GOT3 (cell line): ENCODE measurements around the gene FGD6.
"Not testable (repeated sequence)": the region's sequence is repeated elsewhere in the genome, so short reads cannot be mapped to it uniquely, and the experiment has no call there.

Experiments
- DNase-seq: peaks from one replicate; lab custom pipeline; 2025; ENCODE audit warnings: mixed read lengths; lab: John Stamatoyannopoulos, UW

The FGD6 gene

GRCh38 chr12:95126076-95126475 lies 91.2 kb downstream of the FGD6 start:
- no peak for DNase-seq

DNA sequence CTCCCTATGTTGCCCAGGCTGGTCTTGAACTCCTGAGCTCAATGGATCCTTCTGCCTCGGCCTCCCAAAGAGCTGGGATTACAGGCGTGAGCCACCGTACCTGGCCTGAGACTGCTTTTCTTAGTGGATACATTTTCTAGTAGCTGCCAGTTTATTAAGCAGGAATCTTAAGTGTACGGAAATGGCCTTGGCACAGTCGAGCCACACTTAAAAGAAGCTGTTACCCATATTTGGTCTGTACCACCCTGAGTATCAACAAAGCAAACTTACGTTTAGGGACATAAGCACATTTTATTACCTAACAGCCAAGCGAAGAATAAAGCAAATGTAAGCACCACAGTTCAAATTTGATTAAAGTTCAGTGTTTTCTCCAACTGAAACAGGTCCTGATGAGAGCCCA lies 93.2 kb downstream of the FGD6 start:
- DNase-seq = no peak

- no peak for DNase-seq
Measured at GRCh38 chr12:95118788-95119179, 98.5 kb downstream of the FGD6 start.

- DNase-seq = no peak
Measured at GRCh38 chr12:95118138-95118787, 99.0 kb downstream of the FGD6 start.

DNA sequence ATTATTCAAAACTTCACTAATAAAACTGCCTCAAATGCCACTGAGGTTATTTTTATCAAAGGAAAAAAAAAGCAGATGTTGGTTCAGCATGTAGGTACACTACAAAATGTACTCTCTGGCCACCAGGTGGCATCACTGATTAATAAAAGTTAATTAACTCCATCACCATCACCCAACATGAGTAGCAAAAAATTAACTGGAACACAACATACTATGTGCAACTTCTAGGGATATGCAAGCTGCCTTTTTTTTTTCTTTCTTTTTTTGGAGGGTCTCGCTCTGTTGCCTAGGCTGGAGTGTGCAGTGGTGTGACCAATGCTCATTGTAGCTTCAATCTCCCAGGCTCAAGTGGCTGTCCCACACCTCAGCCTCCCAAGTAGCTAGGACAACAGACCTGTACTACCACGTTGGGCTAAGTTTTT lies 100.1 kb downstream of the FGD6 start:
- DNase-seq = no peak

DNA sequence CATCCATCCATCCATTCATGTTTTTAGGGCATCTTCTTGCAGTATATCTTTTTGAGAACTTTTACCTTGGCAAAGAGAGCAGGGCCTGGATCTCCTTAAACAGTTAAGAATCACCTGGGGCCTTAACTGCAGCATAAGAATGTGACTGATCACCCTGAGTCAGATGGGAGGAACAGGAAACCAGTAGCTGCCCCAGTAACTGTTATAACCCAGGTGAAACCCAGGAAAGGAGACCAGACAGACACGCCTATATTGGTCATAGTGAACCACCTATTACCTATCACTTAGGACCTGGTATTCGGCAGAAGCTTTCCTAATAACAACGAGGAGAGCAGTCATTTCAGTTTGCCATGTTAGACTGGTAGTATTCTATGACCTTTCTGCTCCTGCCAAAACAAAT lies 100.5 kb downstream of the FGD6 start:
- no peak for DNase-seq

DNA sequence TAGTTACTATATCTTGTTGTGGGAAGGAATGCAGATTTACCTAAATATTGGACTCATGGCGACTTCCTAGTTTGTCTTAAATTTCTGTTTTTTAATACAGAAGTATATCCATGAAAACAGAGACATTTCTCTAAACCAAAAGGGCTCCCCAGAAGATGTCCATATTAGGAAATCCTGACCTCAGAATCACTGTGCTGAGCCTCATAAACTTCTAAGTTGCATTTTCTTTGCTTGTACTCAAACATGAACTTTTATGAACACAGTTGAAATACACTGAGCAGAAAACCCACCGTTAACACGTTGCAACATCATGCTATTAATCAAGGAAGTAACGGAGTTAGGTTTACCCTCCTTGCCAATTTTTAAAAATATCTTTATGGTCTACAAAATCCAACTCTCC lies 100.9 kb downstream of the FGD6 start:
- DNase-seq = no peak

- DNase-seq = no peak
Measured at GRCh38 chr12:95115641-95116040, 101.6 kb downstream of the FGD6 start.

DNA sequence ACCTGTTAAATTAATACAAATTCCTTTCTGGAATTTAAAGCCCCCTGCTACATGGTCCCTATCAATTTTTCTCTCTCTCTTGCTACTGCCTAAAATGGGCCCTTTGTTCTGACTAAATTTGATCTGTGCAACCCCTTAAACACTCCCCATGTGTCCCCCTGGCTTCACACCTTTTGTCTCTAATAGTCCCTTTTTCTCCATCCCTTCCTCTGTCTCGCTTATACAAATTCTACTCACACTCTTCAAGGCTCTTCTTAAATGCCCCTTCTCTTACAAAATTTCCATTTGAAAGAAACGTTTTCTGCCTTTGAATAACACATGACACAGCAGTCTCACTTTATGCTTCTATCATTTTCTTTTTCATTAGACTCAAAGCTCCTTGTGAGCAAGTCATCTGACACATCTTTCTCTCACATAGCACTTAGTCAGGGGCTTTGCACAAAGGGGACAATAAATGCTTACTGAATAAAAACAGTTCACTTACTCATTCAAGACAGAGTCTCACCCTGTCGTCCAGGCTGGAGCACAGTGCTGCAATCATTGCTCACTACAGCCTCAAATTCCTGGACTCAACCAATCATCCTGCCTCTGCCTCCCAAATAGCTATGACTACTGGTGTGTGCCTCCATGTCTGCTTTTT lies 102.4 kb downstream of the FGD6 start:
- no peak for DNase-seq

DNA sequence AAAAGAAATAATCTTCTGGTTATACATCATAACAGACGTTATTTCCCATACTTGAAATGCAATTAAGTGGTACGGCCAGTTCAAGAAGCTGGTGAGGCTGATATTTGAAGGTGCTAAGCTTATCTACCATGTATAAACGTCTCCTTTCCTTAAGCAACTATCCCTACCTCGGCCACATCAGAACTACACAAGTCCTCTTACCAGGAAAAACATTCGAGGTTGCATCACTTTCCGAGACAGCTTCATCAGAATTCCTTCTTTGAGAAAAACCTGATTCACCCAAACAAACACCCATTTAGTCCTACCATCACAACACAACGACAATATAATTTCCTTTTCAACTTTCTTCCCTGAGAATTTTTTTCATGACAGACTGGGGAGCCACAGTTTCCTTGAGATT lies 109.9 kb downstream of the FGD6 start:
- no peak for DNase-seq

DNA sequence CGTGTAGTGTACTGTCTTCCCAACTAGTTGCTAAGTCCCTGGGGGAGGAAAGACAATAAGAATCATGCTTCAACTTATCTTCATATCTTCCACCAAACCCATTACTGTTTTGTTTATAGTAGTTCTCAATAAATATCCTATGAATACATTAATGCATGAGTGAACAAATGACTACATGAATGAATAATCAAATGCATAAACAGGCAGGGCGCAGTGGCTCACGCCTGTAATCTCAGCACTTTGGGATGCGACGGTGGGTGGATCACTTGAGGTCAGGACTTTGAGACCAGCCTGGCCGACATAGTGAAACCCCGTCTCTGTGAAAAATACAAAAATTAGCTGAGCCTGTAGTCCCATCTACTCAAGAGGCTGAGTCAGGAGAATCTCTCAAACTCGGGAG lies 111.7 kb downstream of the FGD6 start:
- DNase-seq = no peak

GRCh38 chr12:95104919-95105452 lies 112.3 kb downstream of the FGD6 start:
- DNase-seq = no peak

- DNase-seq = no peak
Measured at GRCh38 chr12:95102916-95103671, 114.2 kb downstream of the FGD6 start.

GRCh38 chr12:95101957-95102356 lies 115.3 kb downstream of the FGD6 start:
- DNase-seq = not testable (repeated sequence)

DNA sequence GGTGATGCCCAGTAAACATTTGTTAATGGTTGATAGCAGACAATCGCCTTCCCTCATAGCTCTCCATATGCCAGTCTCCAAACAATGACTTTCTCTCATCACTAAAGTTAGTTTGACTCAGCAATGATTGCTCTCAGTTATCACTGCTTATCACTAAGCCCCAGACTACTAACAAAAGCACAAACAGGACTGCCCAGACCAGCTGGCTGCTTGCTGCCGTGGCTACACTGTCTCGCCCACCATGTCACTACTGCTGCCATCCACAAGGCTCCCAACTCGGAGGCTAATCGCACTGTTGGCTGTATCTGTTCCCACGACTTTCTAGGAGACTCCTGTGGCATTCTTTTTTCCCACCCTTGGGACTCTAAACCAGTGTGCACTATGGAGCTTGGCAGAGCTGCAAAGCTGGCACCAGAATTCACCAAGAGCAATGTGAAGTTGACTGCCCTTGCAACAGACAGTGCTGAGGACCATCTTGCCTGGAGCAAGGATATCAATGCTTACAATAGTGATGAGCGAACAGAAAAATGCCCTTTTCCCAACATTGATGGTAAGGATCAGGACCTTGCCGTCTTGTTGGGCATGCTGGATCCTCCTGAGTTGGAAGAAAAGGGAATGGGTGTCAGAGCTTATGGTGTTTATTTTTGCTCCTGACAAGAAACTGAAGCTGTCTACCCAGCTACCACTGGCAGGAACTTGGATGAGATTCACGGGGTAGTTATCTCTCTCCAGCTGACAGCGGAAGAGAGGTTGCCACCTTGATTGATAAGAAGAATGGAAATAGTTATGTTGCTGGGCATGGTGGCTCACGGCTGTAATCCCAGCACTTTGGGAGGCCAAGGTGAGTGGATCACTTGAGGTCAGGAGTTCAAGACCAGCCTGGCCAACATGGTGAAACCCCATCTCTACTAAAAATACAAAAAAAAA lies 116.7 kb downstream of the FGD6 start:
- no peak for DNase-seq

- no peak for DNase-seq
Measured at GRCh38 chr12:95099270-95099790, 117.9 kb downstream of the FGD6 start.

DNA sequence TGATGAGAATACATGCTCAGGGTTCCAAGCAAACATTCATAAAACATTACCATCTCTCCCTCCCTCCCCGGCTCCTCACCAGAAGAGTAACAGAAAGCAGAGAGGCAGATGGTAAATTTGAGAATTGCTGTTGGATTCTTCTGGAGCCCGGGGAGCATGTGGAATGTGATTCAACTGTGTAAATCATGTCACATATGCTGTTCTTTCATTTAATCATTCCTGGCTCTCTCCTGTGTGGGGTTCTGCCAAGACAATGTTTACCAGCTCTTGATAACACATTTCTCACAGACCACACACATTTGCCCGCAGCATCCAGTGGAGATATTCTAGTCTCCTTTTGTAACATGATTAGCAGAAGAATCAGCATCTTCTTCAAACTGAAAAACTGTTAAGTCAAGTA lies 120.4 kb downstream of the FGD6 start:
- no peak for DNase-seq

- no peak for DNase-seq
Measured at GRCh38 chr12:95096378-95096777, 120.9 kb downstream of the FGD6 start.

GRCh38 chr12:95095866-95096265 lies 121.4 kb downstream of the FGD6 start:
- not testable (repeated sequence) for DNase-seq

- DNase-seq = no peak
Measured at GRCh38 chr12:95089462-95089861, 127.8 kb downstream of the FGD6 start.

GRCh38 chr12:95088379-95088778 lies 128.9 kb downstream of the FGD6 start:
- no peak for DNase-seq

- no peak for DNase-seq
Measured at GRCh38 chr12:95085612-95086011, 131.7 kb downstream of the FGD6 start.
